Measurements from ENCODE around the gene RSBN1L. TPM values are rescaled to one million over a fixed set of nuclear protein-coding genes. Genes with fewer than 3 reads are reported as not detected.

Gene RSBN1L
- total and polyA plus RNA-seq, 2 donors (not counting 3 experiments of a cell fraction or from before 2014, with no cell fraction given): 3.0 to 13.1 TPM

DNA sequence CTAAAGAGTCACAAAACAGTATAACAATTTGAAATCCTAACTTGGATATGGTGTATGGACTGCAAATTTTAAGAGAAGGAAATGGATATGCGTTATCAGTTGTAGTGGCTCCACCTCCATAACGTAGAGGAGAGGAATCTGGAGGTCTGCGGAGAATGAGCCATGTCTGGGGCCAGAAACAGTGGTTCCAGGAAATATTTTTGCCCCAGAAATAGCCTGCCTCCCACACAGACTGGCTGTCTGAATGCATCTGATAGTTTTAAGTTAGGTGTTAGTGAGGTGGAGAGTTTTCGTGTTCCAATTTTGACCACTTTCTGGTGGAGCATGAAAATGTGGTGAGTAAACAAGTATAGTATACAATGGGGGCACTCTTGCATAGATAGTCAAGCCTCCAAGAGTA, 103.9 kb downstream of the RSBN1L start:
- Histone ChIP-seq H3K4me2 (ENCODE audit: insufficient read depth, low read length) (peak overlapping the region; percentile 92), H3K79me2 (ENCODE audit: control insufficient read depth, insufficient read depth, low read length) (peaks cover 52% of the 10 kb centered on the region), H3K4me3 (replicated peaks in 1 of 3; ENCODE audit: insufficient read depth in 1 of 3, low read depth in 1 of 3, low read length in 3 of 3) (peak overlapping the region in 1 of 3 experiments; percentile 90), H3K27me3 (ENCODE audit: control insufficient read depth in 2 of 2, insufficient read depth in 2 of 2, low read length in 2 of 2) (no peaks in the 10 kb centered on the region), H3K9me3 (replicated peaks; ENCODE audit: control insufficient read depth, insufficient read depth, low read length) (no peaks in the 10 kb centered on the region), H3K9me1 (replicated peaks; ENCODE audit: control insufficient read depth, extremely low read depth, insufficient read depth, low read length) (no peaks in the 10 kb centered on the region), H3K4me1 (ENCODE audit: control insufficient read depth, extremely low read depth, insufficient read depth, low read length) (peaks cover 32% of the 10 kb centered on the region), H3K9ac (replicated peaks; ENCODE audit: extremely low read depth, insufficient read depth, low read length) (peak overlapping the region; percentile 81), H3K36me3 (ENCODE audit: control insufficient read depth in 2 of 2, extremely low read depth in 1 of 2, insufficient read depth in 2 of 2, low read length in 2 of 2) (no peaks in the 10 kb centered on the region), H3K27ac (ENCODE audit: insufficient read depth, low read depth, low read length) (no peak overlapping the region), H4K20me1 (replicated peaks; ENCODE audit: control insufficient read depth, extremely low read depth, insufficient read depth, low read length) (no peaks in the 10 kb centered on the region), H2AFZ (ENCODE audit: low read depth, low read length) (peak overlapping the region; percentile 39)
- no TSS peak for BruUV-seq (replicated peaks)
- TF ChIP-seq, protein P1, sequence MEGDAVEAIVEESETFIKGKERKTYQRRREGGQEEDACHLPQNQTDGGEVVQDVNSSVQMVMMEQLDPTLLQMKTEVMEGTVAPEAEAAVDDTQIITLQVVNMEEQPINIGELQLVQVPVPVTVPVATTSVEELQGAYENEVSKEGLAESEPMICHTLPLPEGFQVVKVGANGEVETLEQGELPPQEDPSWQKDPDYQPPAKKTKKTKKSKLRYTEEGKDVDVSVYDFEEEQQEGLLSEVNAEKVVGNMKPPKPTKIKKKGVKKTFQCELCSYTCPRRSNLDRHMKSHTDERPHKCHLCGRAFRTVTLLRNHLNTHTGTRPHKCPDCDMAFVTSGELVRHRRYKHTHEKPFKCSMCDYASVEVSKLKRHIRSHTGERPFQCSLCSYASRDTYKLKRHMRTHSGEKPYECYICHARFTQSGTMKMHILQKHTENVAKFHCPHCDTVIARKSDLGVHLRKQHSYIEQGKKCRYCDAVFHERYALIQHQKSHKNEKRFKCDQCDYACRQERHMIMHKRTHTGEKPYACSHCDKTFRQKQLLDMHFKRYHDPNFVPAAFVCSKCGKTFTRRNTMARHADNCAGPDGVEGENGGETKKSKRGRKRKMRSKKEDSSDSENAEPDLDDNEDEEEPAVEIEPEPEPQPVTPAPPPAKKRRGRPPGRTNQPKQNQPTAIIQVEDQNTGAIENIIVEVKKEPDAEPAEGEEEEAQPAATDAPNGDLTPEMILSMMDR (IDR thresholded peaks at IDR 0.05; ENCODE audit: extremely low read depth in 1 of 2, insufficient read depth in 1 of 2, low read depth in 1 of 2, low read length in 2 of 2): no peak
- TF ChIP-seq POLR2AphosphoS5 (IDR thresholded peaks at IDR 0.05; ENCODE audit: insufficient read depth, low read depth, low read length): no peak
- no peak for TF ChIP-seq MYC (IDR thresholded peaks at IDR 0.05; ENCODE audit: low read depth, low read length)
- no peak for TF ChIP-seq POLR2A (IDR thresholded peaks at IDR 0.05; ENCODE audit: low read depth, low read length)
- TF ChIP-seq, protein P2, sequence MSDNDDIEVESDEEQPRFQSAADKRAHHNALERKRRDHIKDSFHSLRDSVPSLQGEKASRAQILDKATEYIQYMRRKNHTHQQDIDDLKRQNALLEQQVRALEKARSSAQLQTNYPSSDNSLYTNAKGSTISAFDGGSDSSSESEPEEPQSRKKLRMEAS (IDR thresholded peaks at IDR 0.05; ENCODE audit: insufficient read depth, insufficient read length): no peak
- TF ChIP-seq FOS (IDR thresholded peaks at IDR 0.05; ENCODE audit: borderline replicate concordance, insufficient read depth, low read length): no peak
- no peak for TF ChIP-seq EZH2 (IDR thresholded peaks at IDR 0.05; ENCODE audit: borderline replicate concordance, low read depth, low read length, severe bottlenecking)
- no peak for TF ChIP-seq JUN (IDR thresholded peaks at IDR 0.05; ENCODE audit: borderline replicate concordance, insufficient read depth, insufficient read length, low read depth)
- no peak for TF ChIP-seq GATA2 (IDR thresholded peaks at IDR 0.05; ENCODE audit: insufficient read depth, insufficient read length, low read depth, low read length)
- dilution Hi-C loops (cut with MboI; ENCODE audit: extremely low pct_ligation_motif_present, low sequenced_read_pairs) (no loop called here), intact Hi-C loops (cut with micrococcal nuclease) (no loop called here)
- FAIRE-seq: peak; percentile 15
- DNase-seq (ENCODE audit: low read depth, low spot score): peak; percentile 37
- CTCF ChIA-PET: no interaction called here
- POLR2A ChIA-PET: no interaction called here
